Dermis microvascular lymphatic vessel endothelial cell (primary cell): Measurements from ENCODE around the gene NDRG2. TPM values are rescaled to one million over a fixed set of nuclear protein-coding genes. Genes with fewer than 3 reads are reported as not detected.
"Not testable (repeated sequence)": the region's sequence is repeated elsewhere in the genome, so short reads cannot be mapped to it uniquely, and the experiment has no call there.

Experiments
- DNase-seq, 2 donors: peaks; one replicate each; pipeline versions ENCODE4 v3.0.0 to v3.0.0-alpha.2; 2010; ENCODE audit warnings: low read depth in 2 of 2
- total RNA-seq: library from RNA; depleted of rRNA; stranded (reverse); fragments of >200 nt; gene quantifications from 2 replicates; pipeline ENCODE4 v1.2.1, GENCODE V29; 2014

Gene NDRG2
- total RNA-seq, 1 donor from 2014 or later, result 2.1 TPM

DNA sequence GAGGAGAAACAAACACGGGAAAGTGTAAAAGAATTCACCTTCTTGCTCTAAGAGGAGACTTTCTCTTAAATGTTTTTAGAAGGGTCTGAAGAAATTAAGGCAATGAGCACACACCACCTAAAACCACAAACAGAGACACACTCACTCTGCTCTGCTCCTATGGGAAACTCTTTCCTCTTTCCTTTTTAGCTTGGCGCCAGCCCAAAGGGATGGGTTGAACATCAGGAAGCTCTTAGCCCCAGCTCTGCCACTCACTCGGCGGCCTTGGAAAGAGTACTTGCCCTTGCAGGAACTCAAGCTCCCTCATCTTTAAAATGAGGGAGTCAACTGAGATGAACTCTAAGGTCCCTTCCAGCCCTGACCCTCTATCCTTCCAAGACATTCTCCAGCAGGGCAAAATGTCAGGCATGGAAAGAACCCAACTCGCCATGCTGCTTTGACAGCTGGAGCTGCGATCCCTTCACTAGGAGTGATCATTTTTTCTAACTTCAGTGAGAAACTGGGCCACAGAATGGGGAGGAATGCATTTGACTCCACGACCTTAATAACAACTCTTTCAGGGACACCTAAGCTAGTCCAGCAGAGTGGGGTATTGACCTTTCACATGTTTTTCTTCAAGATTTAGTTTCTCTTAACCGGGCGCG is 31.8 kb upstream of the NDRG2 start:
- DNase-seq, result no peak

GRCh38 chr14:21055432-21056117 is 30.7 kb upstream of the NDRG2 start:
- no peak for DNase-seq

DNA sequence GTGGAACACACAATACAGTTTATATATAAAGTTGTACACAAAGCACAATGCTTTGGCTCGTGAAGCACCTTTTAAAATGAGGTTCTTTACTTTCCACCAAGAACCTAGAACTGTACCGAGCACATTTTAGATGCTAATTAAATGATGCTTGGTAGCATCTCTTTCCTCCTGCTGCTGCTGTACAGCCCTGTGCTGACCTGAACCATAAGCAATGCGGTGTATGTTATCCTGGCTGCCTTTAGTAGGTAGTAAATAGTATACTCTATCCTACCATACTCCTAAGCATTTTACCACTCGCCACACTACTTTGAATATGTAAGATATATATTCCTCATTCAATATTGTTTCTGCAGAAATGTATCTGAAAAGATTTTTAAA is 29.9 kb upstream of the NDRG2 start:
- DNase-seq, result no peak

DNA sequence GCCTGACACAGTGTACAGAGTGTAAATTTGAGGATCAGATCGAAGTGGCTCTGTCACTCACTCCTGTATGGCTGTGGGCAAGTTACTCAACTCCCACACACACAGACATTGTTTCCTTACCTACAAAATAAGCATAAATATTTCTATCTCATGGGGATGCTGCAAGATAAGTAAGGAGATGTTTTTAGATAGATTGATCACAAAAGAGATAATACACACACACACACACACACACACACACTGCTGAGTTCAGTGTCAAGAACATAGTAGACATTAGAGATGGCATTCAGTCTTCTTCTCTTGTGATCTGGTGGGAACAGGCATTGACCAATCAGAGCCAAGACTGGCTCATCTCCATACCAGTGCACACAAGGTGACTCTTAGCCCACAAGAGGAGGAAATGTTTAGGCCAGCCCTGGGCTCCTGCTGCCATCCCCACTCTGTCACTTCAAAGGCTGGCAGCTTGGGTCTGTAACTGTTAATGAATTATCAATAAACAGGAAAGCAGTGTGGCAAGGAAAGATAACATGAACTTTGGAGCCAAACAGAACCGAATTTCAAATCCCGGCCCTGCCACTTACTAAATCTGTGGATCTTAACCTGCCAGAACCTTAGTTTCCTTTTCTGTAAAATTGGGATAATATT is 29.4 kb upstream of the NDRG2 start:
- DNase-seq, result no peak

DNA sequence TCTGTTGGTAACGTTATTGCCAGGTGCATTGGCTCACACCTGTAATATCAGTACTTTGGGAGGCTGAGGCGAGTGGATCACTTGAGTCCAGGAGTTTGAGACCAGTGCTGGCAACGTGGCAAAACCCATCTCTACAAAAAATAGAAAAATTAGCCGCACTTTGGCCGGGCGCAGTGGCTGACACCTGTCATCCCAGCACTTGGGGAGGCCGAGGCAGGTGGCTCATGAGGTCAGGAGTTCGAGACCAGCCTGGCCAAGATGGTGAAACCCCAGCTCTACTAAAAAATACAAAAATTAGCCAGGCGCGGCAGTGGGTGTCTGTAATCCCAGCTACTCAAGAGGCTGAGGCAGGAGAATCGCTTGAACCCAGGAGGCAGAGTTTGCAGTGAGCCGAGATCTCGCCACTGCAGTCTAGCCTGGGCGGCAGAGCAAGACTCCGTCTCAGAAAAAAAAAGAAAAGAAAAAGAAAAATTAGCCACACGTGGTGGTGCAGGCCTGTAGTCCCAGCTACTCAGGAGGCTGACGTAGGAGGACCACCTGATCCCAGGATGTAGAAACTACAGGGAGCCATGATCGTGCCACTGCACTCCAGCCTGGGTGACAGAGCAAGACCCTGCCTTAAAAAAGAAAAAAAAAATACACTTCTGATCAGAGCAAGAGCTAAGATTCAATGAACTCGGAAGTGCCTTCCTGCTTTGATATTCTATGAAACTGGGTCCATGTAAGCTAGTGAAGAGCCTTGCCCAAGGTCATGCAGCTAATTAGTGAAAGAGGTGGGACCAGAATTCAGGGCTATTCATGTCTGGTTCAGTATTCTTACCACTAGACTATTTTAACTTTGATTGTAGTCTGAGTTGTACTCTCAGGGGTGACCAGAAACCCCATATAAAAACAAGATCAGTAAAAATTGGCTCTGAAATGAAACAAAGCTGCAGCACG is 28.6 kb upstream of the NDRG2 start:
- DNase-seq, result no peak

- DNase-seq, result no peak
Measured at GRCh38 chr14:21050597-21050996, 25.7 kb upstream of the NDRG2 start.

GRCh38 chr14:21049271-21049673 is 24.4 kb upstream of the NDRG2 start:
- DNase-seq, result no peak

- no peak for DNase-seq
Measured at GRCh38 chr14:21048638-21049037, 23.8 kb upstream of the NDRG2 start.

GRCh38 chr14:21047378-21047781 is 22.5 kb upstream of the NDRG2 start:
- DNase-seq, result no peak

- no peak for DNase-seq
Measured at GRCh38 chr14:21043974-21044618, 19.2 kb upstream of the NDRG2 start.

- no peak for DNase-seq
Measured at GRCh38 chr14:21043387-21043973, 18.6 kb upstream of the NDRG2 start.

DNA sequence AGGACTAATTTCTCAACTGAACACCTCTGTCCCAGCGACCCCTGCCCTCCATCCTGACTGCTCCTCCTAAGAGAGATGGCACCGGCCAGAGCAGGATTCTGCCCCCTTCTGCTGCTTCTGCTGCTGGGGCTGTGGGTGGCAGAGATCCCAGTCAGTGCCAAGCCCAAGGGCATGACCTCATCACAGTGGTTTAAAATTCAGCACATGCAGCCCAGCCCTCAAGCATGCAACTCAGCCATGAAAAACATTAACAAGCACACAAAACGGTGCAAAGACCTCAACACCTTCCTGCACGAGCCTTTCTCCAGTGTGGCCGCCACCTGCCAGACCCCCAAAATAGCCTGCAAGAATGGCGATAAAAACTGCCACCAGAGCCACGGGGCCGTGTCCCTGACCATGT is 18.1 kb upstream of the NDRG2 start:
- no peak for DNase-seq

- DNase-seq, result peak in 1 of 2 donors; percentile 18
Measured at GRCh38 chr14:21041676-21042433, 17.0 kb upstream of the NDRG2 start, which contains the start of gene RNASE7. RNASE7 (plus strand) TSS chr14:21042362; CDS start chr14:21042993, 631 bp downstream.

DNA sequence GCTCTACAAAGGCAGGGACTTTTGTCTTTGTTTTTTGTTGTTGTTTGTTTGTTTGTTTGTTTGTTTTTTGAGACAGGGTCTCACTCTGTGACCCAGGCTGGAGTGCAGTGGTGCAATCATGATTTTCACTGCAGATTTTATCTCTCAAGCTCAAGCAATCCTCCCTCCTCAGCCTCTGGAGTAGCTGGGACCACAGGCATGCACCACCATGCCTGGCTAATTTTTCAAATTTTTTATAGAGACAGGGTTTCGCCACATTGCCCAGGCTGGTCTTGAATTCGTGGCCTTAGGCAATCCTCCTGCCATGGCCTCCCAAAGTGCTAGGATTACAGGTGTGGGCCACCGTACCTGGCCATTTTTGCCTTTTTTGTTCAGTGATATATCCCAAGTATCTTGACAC is 16.1 kb upstream of the NDRG2 start:
- not testable (repeated sequence) for DNase-seq

DNA sequence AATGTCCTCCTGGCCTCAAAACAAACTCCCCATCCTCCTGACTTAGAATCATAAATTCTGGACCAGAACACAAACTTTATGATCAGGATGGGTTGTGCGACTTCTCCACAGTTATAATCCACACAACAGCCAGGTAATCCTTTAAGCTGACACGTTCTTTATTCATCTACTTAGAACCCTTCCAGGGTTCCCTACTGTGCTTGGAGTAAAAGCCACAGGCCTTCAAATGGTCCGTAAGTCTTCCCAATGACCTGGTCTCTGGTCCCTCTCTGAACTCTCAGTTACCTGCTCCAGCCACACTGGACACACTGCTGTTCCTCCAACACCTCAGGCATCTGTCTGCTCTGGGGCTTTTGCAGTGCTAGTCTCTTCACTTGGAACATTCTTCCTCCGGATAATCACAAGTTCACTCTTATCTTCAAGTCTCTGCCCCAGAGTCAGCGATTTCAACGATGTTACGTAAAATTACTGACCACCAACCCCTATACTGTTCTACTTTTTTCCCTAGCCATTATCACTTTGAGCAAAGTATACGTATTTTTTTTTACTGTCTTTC is 15.6 kb upstream of the NDRG2 start:
- DNase-seq, result no peak

- DNase-seq, result peak; percentile 52 to 61
Measured at GRCh38 chr14:21039585-21040369, 14.9 kb upstream of the NDRG2 start.

- peak; percentile 26 to 36 for DNase-seq
Measured at GRCh38 chr14:21038441-21039422, 13.9 kb upstream of the NDRG2 start.

DNA sequence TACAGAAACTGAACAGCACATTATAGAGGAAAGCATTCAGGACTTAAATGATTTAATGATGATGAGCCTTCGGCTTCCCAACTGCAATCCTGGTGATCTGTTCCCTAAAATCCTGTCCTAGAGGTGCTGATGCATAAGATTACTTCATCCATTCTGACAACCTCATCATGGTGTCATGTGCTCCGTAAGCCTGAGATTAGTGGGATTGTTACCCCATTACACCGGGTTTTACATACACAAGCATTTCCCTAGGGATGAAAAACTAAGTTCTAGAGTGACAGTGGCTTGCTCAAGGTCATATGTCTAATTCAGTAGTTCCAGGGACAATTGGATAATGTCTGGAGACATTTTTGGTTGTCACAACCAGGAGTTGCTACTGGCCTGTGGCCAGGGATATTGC is 12.3 kb upstream of the NDRG2 start:
- no peak for DNase-seq
